Posterior vena cava (tissue), 2 donors: ENCODE measurements around the gene RTN4. TPM values are rescaled to one million over a fixed set of nuclear protein-coding genes. Genes with fewer than 3 reads are reported as not detected.

Source experiments
- DNase-seq: peaks from one replicate; pipeline ENCODE4 v3.0.0-alpha.2; 2020; ENCODE audit warnings: low spot score
- intact Hi-C, 2 donors: fragments of 100-400 bp; cut with DNase I; formaldehyde crosslinking; loops; one replicate each; pipeline versions ENCODE4 v1.14.1 to v1.14.2; 2022 to 2023
- total RNA-seq, 2 donors: library from RNA; stranded (reverse); fragmentation: NEBNext Ultra II Directional; extraction: Animal tissue kit (Norgen Biotek cat#: 25700); gene quantifications; one replicate each; pipeline ENCODE4 v1.2.1, GENCODE V29; 2021
- donor health status: DM: yes; HTN: yes; CAD: no.
- donor health status: DM: yes; HTN: yes; CAD: no.

Gene RTN4
- total RNA-seq, 2 donors from 2014 or later: 324 to 410 TPM

GRCh38 chr2:54964816-54965215 is 85.4 kb downstream of the RTN4 start:
- intact Hi-C loops: no loop called here
- no peak for DNase-seq

DNA sequence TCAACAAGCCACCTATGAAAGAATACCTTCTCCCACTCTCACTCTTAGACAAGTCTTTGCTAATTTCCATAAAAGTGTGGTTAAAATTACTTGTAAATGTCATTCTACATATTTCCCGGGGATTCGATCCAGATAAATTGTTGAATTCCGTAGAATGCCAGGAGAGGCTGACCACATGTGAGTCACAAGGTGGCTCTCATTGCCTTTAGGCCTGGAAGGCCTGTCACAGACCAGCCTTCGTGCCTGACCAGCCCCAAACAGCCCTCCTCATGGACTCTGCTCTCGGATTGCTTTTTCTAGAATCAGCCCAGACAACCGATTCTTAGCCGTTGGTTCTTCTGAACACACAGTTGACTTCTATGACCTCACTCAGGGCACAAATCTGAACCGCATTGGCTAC is 86.0 kb downstream of the RTN4 start:
- intact Hi-C loops: no loop called here
- no peak for DNase-seq

DNA sequence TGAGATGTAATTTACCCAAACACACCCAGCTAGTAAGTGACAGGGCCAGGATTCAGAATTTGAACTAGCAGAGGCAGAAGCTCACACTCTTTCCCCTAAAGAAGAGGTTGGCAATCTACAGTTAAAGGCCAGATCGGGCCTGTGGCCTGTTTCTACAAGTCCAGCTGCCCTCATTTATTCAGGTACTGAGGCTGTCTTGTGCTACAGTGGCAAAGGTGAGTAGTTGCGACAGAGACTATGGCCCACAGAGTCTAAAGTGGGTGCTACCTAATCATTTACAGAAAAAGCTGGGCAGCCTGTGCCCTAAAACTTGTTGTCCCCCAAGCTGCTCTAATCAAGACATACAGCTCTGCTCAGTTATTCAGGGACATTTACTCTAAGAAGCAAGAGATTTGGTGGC is 86.8 kb downstream of the RTN4 start:
- intact Hi-C loops: no loop called here

GRCh38 chr2:54962935-54963440 is 87.3 kb downstream of the RTN4 start:
- intact Hi-C loops: no loop called here
- no peak for DNase-seq

More for the DNA sequence above, 86.8 kb downstream of the RTN4 start:
- DNase-seq: no peak

- DNase-seq: peak; percentile 64
- intact Hi-C loops: no loop called here
Measured at GRCh38 chr2:54962511-54962910, 87.7 kb downstream of the RTN4 start.

DNA sequence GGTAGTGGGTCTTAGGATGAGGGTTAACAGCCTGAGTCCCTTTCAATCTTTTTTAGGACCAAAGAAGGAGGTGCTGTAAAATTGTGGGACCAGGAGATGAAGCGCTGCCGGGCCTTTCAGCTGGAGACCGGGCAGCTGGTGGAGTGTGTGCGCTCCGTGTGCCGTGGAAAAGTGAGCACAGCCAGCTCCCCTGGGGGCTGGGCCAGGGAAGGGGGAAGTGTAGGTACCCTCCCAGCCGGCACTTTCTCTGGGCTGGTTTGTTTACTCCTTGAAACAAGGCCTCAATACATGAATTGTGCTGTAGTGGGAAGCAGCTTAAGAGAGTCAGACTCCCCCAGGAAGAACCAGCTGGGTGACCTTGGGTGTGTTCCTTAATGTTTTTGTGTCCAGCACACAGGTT is 90.1 kb downstream of the RTN4 start:
- DNase-seq: no peak
- intact Hi-C loops: no loop called here

DNA sequence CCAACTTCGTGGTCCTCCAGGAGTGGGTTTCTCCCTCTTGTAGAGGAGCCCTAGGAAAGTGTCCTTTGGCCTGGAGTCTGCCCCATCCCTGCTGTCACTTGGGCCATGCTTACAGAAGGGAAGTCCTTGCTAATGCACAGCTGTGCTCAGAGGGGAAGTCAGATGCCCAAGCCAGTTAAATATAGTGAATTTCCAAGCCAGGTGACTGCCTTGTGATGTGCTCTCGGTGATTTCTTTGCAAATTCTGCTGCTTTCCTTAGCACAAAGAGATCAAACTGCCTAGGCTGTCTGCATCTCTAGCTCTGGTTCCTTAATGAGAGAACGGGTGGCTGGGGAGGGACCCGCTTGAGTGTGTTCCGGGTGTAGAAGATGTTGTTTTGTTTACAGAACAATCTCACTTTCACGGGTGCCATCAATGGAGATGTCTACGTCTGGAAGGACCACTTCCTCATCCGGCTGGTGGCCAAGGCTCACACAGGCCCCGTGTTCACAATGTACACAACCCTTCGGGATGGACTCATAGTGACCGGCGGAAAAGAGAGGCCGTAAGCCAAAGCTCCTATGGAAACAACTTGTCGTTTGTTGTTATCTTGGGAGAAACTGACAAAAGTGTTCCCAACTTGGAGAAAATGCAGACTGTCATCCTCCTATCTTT is 91.4 kb downstream of the RTN4 start:
- intact Hi-C loops: no loop called here
- DNase-seq: peak; percentile 79

DNA sequence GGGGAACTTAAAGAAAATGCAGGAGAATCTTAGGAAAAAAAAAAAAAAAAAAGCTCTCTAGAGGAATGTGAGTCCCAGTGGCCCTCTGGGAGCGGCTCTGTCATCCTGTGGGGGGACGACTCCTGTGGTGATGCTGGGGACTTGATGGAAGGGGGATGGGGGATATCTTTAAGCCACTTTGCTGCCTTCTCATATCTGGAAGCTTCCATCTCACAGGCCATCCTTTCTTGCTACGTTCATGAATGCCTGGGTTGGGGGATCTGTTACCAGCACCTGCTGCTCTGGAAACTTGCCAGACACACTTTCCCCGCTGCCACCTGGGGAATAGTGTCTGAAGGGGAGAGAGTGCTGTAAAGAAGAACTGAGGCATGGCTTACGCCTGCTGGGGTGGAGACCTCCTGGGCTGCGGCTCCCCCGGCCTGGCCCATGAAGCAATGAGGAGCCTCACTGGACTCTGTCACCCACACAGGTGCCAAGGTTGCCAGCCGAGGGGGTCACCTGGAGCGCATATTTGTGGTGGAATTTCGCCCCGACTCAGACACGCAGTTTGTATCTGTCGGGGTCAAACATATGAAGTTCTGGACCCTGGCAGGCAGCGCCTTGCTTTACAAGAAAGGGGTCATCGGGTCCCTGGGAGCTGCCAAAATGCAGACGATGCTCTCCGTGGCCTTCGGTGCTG is 92.8 kb downstream of the RTN4 start:
- no peak for DNase-seq

DNA sequence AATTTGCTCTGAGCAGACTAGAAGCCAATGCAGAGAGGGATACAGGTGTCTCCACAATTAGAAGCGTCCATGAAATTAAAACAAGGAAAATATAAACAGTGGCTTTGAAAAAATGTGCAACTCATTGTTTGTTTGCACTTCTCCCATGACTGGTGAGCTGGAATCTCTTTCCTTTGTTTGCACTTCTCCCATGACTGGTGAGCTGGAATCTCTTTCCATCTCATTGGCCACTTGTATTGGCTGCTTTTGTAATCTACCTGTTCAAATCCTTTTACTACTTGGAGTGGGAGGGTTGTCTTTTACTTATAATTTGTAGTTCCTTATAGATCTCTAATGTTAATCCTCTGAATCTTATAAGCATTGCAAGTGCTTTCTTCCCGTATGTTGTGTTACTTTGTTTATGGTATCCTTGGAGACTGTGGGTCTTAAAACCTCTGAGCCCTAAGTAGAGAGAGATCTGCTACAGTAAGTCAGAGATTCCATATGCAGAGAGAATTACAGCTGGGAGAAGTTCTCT is 94.1 kb downstream of the RTN4 start:
- intact Hi-C loops: no loop called here
- no peak for DNase-seq

More for the DNA sequence above, 92.8 kb downstream of the RTN4 start:
- intact Hi-C loops: no loop called here

- intact Hi-C loops: no loop called here
- no peak for DNase-seq
Measured at GRCh38 chr2:54955358-54956110, 94.7 kb downstream of the RTN4 start.

DNA sequence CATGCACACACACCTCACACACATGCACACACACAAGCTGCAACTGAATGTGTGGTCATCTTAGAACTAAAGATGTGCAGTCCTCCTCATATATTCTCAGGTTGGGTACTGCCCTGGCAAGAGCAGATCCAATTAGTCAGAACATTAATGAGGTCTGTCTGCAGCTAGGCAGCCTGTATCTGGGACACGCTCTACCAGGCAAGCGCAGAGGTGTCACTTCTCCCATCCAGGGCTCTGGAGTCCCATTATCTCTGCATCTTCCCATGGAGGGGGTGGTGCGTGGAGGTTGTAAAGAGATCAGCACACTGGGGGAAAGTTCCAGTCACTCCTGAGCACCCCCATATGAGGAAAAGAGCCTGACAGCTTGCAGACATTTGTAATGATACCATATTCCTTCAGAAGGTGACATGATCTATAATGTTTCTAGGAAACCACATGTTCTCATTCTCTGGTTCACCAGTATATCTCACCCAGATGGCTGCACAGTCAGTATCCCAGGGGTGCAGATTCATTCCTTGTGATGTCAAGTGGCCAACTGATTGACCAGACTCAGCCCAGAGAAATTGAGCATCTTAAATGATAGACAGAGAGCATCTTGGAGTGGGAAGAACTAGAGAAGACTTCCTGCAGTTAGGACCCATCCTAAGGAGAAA is 95.4 kb downstream of the RTN4 start:
- no peak for DNase-seq
- intact Hi-C loops: no loop called here

DNA sequence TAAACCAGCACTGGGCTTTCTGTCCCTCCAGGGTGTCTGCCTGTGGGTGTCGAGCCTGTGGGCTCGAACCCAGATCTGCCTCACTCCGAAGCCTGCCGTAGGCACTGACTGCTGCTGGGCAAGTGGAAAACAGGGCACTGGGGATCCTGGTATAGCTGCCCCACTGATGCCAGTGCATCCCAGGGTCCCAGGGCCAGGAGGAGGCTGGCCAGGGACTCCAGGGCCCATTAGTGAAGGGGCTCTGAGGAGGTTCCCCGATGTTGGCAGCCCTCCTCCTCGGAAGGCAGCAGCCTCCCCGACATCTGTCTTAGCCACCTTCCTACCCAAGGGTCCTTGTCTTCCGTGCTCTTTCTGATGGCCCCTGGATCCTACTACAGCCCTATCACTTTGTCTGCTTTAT is 96.1 kb downstream of the RTN4 start:
- intact Hi-C loops: no loop called here
- DNase-seq: no peak

DNA sequence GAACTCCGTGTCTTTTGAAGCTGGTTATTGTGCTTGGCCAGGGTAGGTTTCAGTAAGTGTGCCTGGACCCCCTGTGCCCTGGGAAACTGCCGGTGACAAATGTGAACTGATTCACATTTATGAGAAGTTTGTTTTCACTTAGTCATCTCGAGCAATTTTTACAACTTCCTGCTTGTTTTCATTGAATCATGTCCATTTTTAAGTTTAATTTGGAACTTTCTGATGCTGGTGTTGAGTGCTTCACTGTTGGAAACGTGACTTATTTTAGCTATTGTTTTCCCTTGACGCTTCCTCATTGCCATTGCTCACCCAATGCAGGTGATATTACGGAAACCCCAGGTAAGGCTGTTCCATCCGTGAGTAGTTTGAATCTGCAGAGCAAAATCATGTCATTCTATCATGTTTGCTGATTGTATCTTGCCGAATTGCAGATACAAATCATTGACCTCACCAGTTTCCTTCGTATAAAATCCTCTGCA is 97.2 kb downstream of the RTN4 start:
- no peak for DNase-seq
- intact Hi-C loops: no loop called here

DNA sequence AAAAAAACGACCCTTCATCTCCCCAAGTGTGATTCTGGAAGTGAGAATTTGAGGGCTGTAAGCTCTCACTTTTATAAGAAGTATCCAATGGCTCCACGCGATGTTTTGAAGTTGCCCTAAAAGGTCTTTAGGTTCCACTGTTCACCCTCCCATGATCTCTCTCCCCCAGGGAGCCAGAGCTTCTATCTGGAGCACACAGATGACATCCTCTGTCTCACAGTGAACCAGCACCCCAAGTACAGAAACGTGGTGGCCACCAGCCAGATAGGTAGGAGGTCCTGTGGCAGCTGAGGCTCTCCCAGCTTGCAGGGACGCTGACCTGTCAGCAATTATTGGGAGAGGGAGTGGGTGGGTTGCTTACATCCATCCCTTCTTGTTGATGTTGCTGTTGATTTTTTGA is 97.8 kb downstream of the RTN4 start:
- intact Hi-C loops: no loop called here
- DNase-seq: no peak

- no peak for DNase-seq
- intact Hi-C loops: no loop called here
Measured at GRCh38 chr2:54950811-54951210, 99.4 kb downstream of the RTN4 start.

DNA sequence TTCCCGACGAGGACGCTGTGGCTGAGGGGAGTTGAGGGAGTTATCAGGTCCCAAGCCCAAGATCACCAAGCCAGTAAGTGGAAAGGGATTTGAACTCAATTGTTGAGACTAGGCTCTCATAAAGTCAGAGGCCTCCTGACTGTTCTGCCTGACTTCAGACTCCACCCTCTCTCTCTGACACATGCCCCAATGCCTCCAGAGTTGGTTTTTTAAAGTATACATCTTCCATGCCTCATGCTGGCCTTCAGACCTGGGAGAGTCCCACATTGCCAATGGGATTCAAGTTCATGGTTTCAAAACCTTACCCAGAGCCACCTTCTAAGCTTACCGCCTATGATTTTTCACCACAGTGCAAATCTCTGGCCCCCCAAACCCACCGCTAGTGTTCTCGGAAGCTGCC is 100.8 kb downstream of the RTN4 start:
- intact Hi-C loops: no loop called here
- no peak for DNase-seq

DNA sequence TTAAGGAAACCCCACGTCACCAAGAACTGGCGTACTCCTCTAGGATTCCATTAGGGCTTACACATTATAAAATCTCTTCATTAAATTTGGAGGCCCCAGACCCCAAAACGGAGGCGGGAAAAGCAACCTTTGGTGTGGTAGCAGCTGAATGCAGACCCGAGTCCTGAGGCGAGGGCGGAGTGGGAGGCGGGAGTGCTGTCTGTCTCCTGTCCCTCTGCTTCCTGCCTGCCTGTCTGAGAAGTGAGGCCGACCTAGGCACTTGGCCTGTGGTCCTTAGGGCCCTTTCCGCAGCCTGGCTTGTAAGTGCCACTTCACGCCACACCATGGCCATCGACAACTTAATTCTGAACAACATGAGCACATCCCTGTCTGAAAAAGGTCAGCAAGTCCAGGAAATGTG is 102.1 kb downstream of the RTN4 start:
- no peak for DNase-seq
- intact Hi-C loops: no loop called here

DNA sequence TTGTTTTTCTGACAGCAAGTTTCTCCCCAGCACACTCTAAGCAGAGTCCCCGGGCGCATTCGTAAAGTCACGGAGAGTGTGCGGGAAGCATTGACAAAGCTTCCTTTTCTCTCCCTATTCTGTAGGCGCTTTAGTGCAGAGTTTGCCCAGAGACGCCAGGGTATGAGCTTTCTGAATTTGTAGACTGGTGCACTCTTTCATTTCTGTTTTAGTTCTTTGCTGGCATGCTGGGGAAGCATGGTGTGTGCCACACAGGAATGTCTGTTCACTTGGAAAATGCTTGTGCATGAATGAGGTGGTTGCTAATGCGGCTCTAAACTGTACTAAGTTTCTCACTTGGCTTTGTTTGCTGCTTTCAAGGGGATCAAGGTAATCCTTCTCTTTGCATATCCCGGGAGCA is 102.6 kb downstream of the RTN4 start:
- intact Hi-C loops: no loop called here
- DNase-seq: no peak

GRCh38 chr2:54947136-54947535 is 103.1 kb downstream of the RTN4 start:
- intact Hi-C loops: no loop called here

More at GRCh38 chr2:54947136-54947535, 103.1 kb downstream of the RTN4 start:
- DNase-seq: no peak
